ENCODE results near the gene RHOA.
"Not testable (repeated sequence)": the region's sequence is repeated elsewhere in the genome, so short reads cannot be mapped to it uniquely, and the experiment has no call there.

- not testable (repeated sequence) for TF ChIP-seq POLR2AphosphoS5, CTCF (IDR thresholded peaks at IDR 0.05)
Measured at GRCh38 chr3:49405570-49405969, 6.2 kb downstream of the RHOA start.
